Sigmoid colon (tissue), 4 donors: ENCODE measurements around the gene ANKRD10.

ENCODE experiments used
- EP300 ChIP-seq, 4 donors: sonication (generic); formaldehyde crosslinking; IDR thresholded peaks; one replicate each; pipeline ENCODE4 v1.6.1; 2017; ENCODE audit warnings: antibody characterized with exemption in 4 of 4
- POLR2A ChIP-seq, 2 donors: fragments of 450-650 bp; IDR thresholded peaks; one replicate each; pipeline ENCODE4 v1.6.1; 2016; ENCODE audit warnings: antibody characterized with exemption in 2 of 2, mild to moderate bottlenecking in 2 of 2, moderate library complexity in 2 of 2
- POLR2AphosphoS5 ChIP-seq, 4 donors: sonication (generic); formaldehyde crosslinking; IDR thresholded peaks; one replicate each; pipeline ENCODE4 v1.6.1; 2017; ENCODE audit warnings: antibody characterized with exemption in 4 of 4
- TF ChIP-seq, protein P1 (sequence below), 4 experiments: fragments of 450-650 bp in 3 of 4; fragments of 200-600 bp in 1 of 4; IDR thresholded peaks; one replicate each; pipeline ENCODE4 v1.5.1; 2016 to 2019; ENCODE audit warnings: antibody characterized with exemption in 4 of 4, mild to moderate bottlenecking in 3 of 4, moderate library complexity in 2 of 4

DNA sequence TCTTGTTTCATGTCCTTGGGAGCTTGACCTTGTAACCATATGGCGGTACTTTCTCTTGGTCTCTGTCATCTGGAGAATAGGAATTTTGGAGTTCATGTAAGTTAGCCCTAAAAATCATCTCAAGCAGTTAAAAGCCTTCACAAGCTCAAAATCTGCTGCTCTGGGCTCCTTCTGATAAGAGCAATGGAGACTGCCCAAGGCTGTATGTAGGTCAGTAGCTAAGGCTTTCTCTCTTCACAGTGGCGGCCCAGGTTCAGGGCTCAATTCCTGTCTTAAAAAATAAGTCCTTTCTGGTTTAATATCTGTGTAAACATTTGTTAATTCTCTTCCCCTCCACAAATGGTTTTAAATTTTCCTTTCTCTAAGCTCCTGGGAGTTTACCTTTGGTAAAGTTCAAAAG is 45.3 kb upstream of the ANKRD10 start:
- TF ChIP-seq, protein P1, sequence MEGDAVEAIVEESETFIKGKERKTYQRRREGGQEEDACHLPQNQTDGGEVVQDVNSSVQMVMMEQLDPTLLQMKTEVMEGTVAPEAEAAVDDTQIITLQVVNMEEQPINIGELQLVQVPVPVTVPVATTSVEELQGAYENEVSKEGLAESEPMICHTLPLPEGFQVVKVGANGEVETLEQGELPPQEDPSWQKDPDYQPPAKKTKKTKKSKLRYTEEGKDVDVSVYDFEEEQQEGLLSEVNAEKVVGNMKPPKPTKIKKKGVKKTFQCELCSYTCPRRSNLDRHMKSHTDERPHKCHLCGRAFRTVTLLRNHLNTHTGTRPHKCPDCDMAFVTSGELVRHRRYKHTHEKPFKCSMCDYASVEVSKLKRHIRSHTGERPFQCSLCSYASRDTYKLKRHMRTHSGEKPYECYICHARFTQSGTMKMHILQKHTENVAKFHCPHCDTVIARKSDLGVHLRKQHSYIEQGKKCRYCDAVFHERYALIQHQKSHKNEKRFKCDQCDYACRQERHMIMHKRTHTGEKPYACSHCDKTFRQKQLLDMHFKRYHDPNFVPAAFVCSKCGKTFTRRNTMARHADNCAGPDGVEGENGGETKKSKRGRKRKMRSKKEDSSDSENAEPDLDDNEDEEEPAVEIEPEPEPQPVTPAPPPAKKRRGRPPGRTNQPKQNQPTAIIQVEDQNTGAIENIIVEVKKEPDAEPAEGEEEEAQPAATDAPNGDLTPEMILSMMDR (IDR thresholded peaks at IDR 0.05) = no peak
- TF ChIP-seq POLR2A (IDR thresholded peaks at IDR 0.05) = no peak
- TF ChIP-seq POLR2AphosphoS5 (IDR thresholded peaks at IDR 0.05) = no peak
- no peak for TF ChIP-seq EP300 (IDR thresholded peaks at IDR 0.05)
